ENCODE data around the gene NSD1. TPM values are rescaled to one million over a fixed set of nuclear protein-coding genes. Genes with fewer than 3 reads are reported as not detected.

The NSD1 gene
- total RNA-seq, 1 experiment from 2014 or later, result 58.8 TPM

DNA sequence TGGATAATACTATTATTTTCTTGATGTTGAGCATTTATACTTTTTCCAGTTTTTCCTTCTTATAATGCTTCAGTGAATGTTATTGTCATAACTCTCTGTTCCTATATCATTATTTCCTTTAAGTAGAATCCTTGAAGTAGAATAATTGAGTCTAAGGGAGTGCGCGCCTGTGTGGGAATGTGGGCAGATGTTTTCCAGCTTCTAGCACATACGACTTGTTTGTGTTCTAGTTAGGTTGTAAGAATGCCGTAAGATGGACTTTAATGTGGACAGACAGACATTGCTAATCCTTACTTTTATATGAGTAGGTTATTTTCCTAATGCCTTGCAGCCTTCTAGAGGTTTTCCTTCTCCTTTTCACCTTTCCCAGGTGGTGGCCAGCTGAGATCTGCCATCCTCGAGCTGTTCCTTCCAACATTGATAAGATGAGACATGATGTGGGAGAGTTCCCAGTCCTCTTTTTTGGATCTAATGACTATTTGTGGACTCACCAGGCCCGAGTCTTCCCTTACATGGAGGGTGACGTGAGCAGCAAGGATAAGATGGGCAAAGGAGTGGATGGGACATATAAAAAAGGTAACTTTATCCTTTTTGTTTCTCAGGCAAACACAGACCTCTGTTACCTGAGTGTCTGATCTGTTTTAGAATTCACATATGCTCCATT, 135.8 kb downstream of the NSD1 start:
- Histone ChIP-seq H3K4me1 (ENCODE audit: control insufficient read depth in 1 of 2, insufficient read depth in 2 of 2, low read length in 2 of 2) (no peaks in the 10 kb centered on the region), H2AFZ (ENCODE audit: low read depth, low read length, poor library complexity, severe bottlenecking) (no peak overlapping the region), H3K9me3 (ENCODE audit: control insufficient read depth in 1 of 2, insufficient read depth in 1 of 2, low read depth in 1 of 2, low read length in 2 of 2) (no peaks in the 10 kb centered on the region), H3K4me2 (ENCODE audit: low read length) (no peak overlapping the region), H3K9ac (ENCODE audit: low read length) (no peak overlapping the region), H3K27me3 (ENCODE audit: insufficient read depth, low read length) (no peaks in the 10 kb centered on the region), H4K20me1 (ENCODE audit: insufficient read depth) (no peaks in the 10 kb centered on the region), H3K4me3 (replicated peaks in 1 of 2; ENCODE audit: low read depth in 1 of 2, low read length in 2 of 2) (no peak overlapping the region), H3K36me3 (ENCODE audit: control insufficient read depth in 1 of 2, insufficient read depth in 2 of 2, low read length in 2 of 2) (peaks cover 12 to 21% of the 10 kb centered on the region in 2 experiments; a peak in 3 of 4 replicates), H3K79me2 (ENCODE audit: insufficient read depth, low read length) (no peaks in the 10 kb centered on the region), H3K9me2 (ENCODE audit: insufficient read depth) (no peaks in the 10 kb centered on the region), H3K27ac (ENCODE audit: low read depth, low read length) (no peak overlapping the region)
- BruUV-seq (replicated peaks), result no TSS peak
- DNase-seq (ENCODE audit: low read depth, low spot score) (no peak), ATAC-seq (no peak)
- TF ChIP-seq SRF (IDR thresholded peaks at IDR 0.05; ENCODE audit: low read depth) (no peak), EZH2 (IDR thresholded peaks at IDR 0.05) (no peak), TCF7L2 (IDR thresholded peaks at IDR 0.05; ENCODE audit: borderline replicate concordance, extremely low read depth, insufficient read depth, insufficient read length) (no peak), CBX3 (IDR thresholded peaks at IDR 0.05; ENCODE audit: low read depth) (no peak), YY1 (IDR thresholded peaks at IDR 0.05; ENCODE audit: extremely low read depth, insufficient replicate concordance, low read depth, low read length) (no peak), ELF1 (IDR thresholded peaks at IDR 0.05; ENCODE audit: borderline replicate concordance, low read depth) (no peak), RAD21 (IDR thresholded peaks at IDR 0.05; ENCODE audit: low read depth) (no peak), POLR2A (IDR thresholded peaks at IDR 0.05; ENCODE audit: borderline replicate concordance, extremely low read depth, insufficient read depth, insufficient read length) (no peak), POLR2AphosphoS5 (IDR thresholded peaks at IDR 0.05; ENCODE audit: low read depth, low read length) (no peak), SIN3A (IDR thresholded peaks at IDR 0.05; ENCODE audit: low read depth) (no peak), EZH2phosphoT487 (IDR thresholded peaks at IDR 0.05; ENCODE audit: borderline replicate concordance) (no peak), SP1 (IDR thresholded peaks at IDR 0.05; ENCODE audit: low read depth) (no peak), ZNF274 (IDR thresholded peaks at IDR 0.05; ENCODE audit: low read depth, low read length) (no peak), FOSL1 (IDR thresholded peaks at IDR 0.05; ENCODE audit: low read depth) (no peak), CEBPB (IDR thresholded peaks at IDR 0.05; ENCODE audit: low read depth) (no peak), JUND (IDR thresholded peaks at IDR 0.05) (no peak)
- TF ChIP-seq, protein P1, sequence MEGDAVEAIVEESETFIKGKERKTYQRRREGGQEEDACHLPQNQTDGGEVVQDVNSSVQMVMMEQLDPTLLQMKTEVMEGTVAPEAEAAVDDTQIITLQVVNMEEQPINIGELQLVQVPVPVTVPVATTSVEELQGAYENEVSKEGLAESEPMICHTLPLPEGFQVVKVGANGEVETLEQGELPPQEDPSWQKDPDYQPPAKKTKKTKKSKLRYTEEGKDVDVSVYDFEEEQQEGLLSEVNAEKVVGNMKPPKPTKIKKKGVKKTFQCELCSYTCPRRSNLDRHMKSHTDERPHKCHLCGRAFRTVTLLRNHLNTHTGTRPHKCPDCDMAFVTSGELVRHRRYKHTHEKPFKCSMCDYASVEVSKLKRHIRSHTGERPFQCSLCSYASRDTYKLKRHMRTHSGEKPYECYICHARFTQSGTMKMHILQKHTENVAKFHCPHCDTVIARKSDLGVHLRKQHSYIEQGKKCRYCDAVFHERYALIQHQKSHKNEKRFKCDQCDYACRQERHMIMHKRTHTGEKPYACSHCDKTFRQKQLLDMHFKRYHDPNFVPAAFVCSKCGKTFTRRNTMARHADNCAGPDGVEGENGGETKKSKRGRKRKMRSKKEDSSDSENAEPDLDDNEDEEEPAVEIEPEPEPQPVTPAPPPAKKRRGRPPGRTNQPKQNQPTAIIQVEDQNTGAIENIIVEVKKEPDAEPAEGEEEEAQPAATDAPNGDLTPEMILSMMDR (IDR thresholded peaks at IDR 0.05 in 2 of 3, conservative IDR thresholded peaks at IDR 0.05 in 1 of 3; ENCODE audit: borderline replicate concordance in 1 of 3, insufficient read depth in 1 of 3, low read depth in 2 of 3, low read length in 2 of 3), result no peak
- TF ChIP-seq, protein P2, sequence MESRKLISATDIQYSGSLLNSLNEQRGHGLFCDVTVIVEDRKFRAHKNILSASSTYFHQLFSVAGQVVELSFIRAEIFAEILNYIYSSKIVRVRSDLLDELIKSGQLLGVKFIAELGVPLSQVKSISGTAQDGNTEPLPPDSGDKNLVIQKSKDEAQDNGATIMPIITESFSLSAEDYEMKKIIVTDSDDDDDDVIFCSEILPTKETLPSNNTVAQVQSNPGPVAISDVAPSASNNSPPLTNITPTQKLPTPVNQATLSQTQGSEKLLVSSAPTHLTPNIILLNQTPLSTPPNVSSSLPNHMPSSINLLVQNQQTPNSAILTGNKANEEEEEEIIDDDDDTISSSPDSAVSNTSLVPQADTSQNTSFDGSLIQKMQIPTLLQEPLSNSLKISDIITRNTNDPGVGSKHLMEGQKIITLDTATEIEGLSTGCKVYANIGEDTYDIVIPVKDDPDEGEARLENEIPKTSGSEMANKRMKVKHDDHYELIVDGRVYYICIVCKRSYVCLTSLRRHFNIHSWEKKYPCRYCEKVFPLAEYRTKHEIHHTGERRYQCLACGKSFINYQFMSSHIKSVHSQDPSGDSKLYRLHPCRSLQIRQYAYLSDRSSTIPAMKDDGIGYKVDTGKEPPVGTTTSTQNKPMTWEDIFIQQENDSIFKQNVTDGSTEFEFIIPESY (IDR thresholded peaks at IDR 0.05; ENCODE audit: extremely low read depth, insufficient replicate concordance, low read length), result no peak
- TF ChIP-seq, protein P3, sequence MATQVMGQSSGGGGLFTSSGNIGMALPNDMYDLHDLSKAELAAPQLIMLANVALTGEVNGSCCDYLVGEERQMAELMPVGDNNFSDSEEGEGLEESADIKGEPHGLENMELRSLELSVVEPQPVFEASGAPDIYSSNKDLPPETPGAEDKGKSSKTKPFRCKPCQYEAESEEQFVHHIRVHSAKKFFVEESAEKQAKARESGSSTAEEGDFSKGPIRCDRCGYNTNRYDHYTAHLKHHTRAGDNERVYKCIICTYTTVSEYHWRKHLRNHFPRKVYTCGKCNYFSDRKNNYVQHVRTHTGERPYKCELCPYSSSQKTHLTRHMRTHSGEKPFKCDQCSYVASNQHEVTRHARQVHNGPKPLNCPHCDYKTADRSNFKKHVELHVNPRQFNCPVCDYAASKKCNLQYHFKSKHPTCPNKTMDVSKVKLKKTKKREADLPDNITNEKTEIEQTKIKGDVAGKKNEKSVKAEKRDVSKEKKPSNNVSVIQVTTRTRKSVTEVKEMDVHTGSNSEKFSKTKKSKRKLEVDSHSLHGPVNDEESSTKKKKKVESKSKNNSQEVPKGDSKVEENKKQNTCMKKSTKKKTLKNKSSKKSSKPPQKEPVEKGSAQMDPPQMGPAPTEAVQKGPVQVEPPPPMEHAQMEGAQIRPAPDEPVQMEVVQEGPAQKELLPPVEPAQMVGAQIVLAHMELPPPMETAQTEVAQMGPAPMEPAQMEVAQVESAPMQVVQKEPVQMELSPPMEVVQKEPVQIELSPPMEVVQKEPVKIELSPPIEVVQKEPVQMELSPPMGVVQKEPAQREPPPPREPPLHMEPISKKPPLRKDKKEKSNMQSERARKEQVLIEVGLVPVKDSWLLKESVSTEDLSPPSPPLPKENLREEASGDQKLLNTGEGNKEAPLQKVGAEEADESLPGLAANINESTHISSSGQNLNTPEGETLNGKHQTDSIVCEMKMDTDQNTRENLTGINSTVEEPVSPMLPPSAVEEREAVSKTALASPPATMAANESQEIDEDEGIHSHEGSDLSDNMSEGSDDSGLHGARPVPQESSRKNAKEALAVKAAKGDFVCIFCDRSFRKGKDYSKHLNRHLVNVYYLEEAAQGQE (IDR thresholded peaks at IDR 0.05; ENCODE audit: low read depth), result no peak
- ChIA-PET RAD21 (ENCODE audit: low non-redundant PET in 1 of 2, low total read pairs in 2 of 2, uncharacterized antibody in 2 of 2, unreplicated experiment in 2 of 2) (no interaction called here), POLR2A (no interaction called here), CTCF (no interaction called here)
- intact Hi-C loops (cut with micrococcal nuclease), result no loop called here

All from HCT116 (cell line).